CD14-positive monocyte (primary cell): Measurements from ENCODE around the gene GIMAP8. TPM values are rescaled to one million over a fixed set of nuclear protein-coding genes. Genes with fewer than 3 reads are reported as not detected.
"Not testable (repeated sequence)": the region's sequence is repeated elsewhere in the genome, so short reads cannot be mapped to it uniquely, and the experiment has no call there.

Experiments
- DNase-seq, 3 donors: peaks; one replicate each; pipeline ENCODE4 v3.0.0-alpha.2; 2011 to 2022
- H2AFZ ChIP-seq: 2 replicates; pipeline ENCODE4 v1.6.0; 2012; ENCODE audit warnings: mild to moderate bottlenecking, low read depth, low read length, inconsistent platforms; ENCODE audit not compliant: insufficient read depth, poor library complexity, severe bottlenecking
- H3K27ac ChIP-seq, 2 donors: 1 replicate in 1 of 2; 2 replicates in 1 of 2; pipeline ENCODE4 v1.5.1; 2012 to 2013; ENCODE audit warnings: low read length in 2 of 2, control low read depth in 1 of 2, inconsistent platforms in 1 of 2, low read depth in 1 of 2, mild to moderate bottlenecking in 1 of 2
- H3K27me3 ChIP-seq, 2 donors: one replicate each; pipeline versions ENCODE4 v1.6.0 to v1.6.1; 2011 to 2013; ENCODE audit warnings: low read length in 2 of 2; ENCODE audit not compliant: control insufficient read depth in 2 of 2, insufficient read depth in 2 of 2
- H3K36me3 ChIP-seq, 2 donors: replicated peaks in 1 of 2; 1 replicate in 1 of 2; 2 replicates in 1 of 2; pipeline versions ENCODE4 v1.5.1 to v1.6.1; 2012 to 2013; ENCODE audit warnings: low read length in 2 of 2, control low read depth in 1 of 2, inconsistent platforms in 1 of 2, mild to moderate bottlenecking in 1 of 2; ENCODE audit not compliant: insufficient read depth in 2 of 2, control insufficient read depth in 1 of 2
- H3K4me1 ChIP-seq, 2 donors: 1 replicate in 1 of 2; 2 replicates in 1 of 2; pipeline versions ENCODE4 v1.5.1 to v1.6.1; 2012 to 2013; ENCODE audit warnings: low read length in 2 of 2, control low read depth in 1 of 2, inconsistent platforms in 1 of 2, mild to moderate bottlenecking in 1 of 2, moderate library complexity in 1 of 2; ENCODE audit not compliant: insufficient read depth in 2 of 2, control insufficient read depth in 1 of 2
- H3K4me2 ChIP-seq: replicated peaks from 2 replicates; pipeline ENCODE3; 2012; ENCODE audit warnings: low read length, moderate library complexity, mild to moderate bottlenecking; ENCODE audit not compliant: poor library complexity, severe bottlenecking; ENCODE audit errors: extremely low read depth
- H3K4me3 ChIP-seq, 3 experiments: fragments of 200-600 bp in 1 of 3; sonication (generic) in 1 of 3; replicated peaks in 1 of 3; 1 replicate in 2 of 3; 2 replicates in 1 of 3; pipeline ENCODE4 v1.5.1; 2011 to 2013; ENCODE audit warnings: low read length in 3 of 3, mild to moderate bottlenecking in 3 of 3, control low read depth in 2 of 3, low read depth in 2 of 3, inconsistent platforms in 1 of 3, moderate library complexity in 1 of 3
- H3K79me2 ChIP-seq: 2 replicates; pipeline ENCODE4 v1.6.0; 2012; ENCODE audit warnings: mild to moderate bottlenecking, control low read depth, inconsistent platforms, low read length, moderate library complexity; ENCODE audit not compliant: insufficient read depth
- H3K9ac ChIP-seq: 2 replicates; pipeline ENCODE4 v1.6.0; 2017; ENCODE audit warnings: low read length, mild to moderate bottlenecking; ENCODE audit not compliant: insufficient read depth, poor library complexity, severe bottlenecking
- H3K9me3 ChIP-seq, 2 donors: replicated peaks in 1 of 2; 1 replicate in 1 of 2; 2 replicates in 1 of 2; pipeline versions ENCODE4 v1.5.1 to v1.6.1; 2012 to 2013; ENCODE audit warnings: low read length in 2 of 2, control low read depth in 1 of 2; ENCODE audit not compliant: control insufficient read depth in 1 of 2, insufficient read depth in 1 of 2
- H4K20me1 ChIP-seq: 2 replicates; pipeline ENCODE4 v1.6.0; 2012; ENCODE audit warnings: mild to moderate bottlenecking, low read length, control low read depth, moderate library complexity; ENCODE audit not compliant: insufficient read depth
- H3K27ac Mint-ChIP-seq, 7 donors: one replicate each; pipeline ENCODE4 v1.8.0; 2020; ENCODE audit warnings: mild to moderate bottlenecking in 7 of 7, mixed read lengths in 7 of 7, moderate library complexity in 6 of 7, inconsistent platforms in 2 of 7
- H3K27me3 Mint-ChIP-seq, 3 donors: one replicate each; pipeline ENCODE4 v1.8.0; 2021 to 2022; ENCODE audit warnings: low read depth in 3 of 3, mild to moderate bottlenecking in 3 of 3, mixed read lengths in 3 of 3, moderate library complexity in 3 of 3, inconsistent platforms in 1 of 3
- H3K36me3 Mint-ChIP-seq, 2 donors: one replicate each; pipeline ENCODE4 v1.8.0; 2020; ENCODE audit warnings: mixed read lengths in 2 of 2, inconsistent platforms in 1 of 2, mild to moderate bottlenecking in 1 of 2
- H3K4me1 Mint-ChIP-seq: one replicate; pipeline ENCODE4 v1.8.0; 2020; ENCODE audit warnings: mild to moderate bottlenecking, mixed read lengths
- H3K4me3 Mint-ChIP-seq, 2 donors: one replicate each; pipeline ENCODE4 v1.8.0; 2020; ENCODE audit warnings: mild to moderate bottlenecking in 2 of 2, mixed read lengths in 2 of 2, moderate library complexity in 1 of 2
- H3K9me3 Mint-ChIP-seq, 7 donors: one replicate each; pipeline ENCODE4 v1.8.0; 2020 to 2022; ENCODE audit warnings: mixed read lengths in 7 of 7, mild to moderate bottlenecking in 6 of 7, moderate library complexity in 6 of 7, inconsistent platforms in 2 of 7
- CTCF ChIP-seq: fragments of 200-600 bp; IDR thresholded peaks from one replicate; pipeline ENCODE4 v1.8.0; 2022; ENCODE audit warnings: antibody characterized with exemption, mild to moderate bottlenecking
- WGBS: methylation state at CpG from one replicate; pipeline ENCODE4 v1.1.5; 2013; ENCODE audit warnings: missing lambda C conversion rate; ENCODE audit not compliant: insufficient coverage; 5-methylcytosine and 5-hydroxymethylcytosine counted together
- intact Hi-C, 2 donors: fragments of 100-400 bp; cut with micrococcal nuclease; formaldehyde crosslinking; loops; one replicate each; pipeline versions ENCODE4 v1.15.0 to v1.15.1; 2023
- polyA plus RNA-seq, 3 donors: library from polyadenylated mRNA; depleted of rRNA in 1 of 3; unstranded in 2 of 3; stranded (reverse) in 1 of 3; fragments of 300-500 nt in 2 of 3; fragments of >200 nt in 1 of 3; fragmentation: Illumina TruSeq in 2 of 3; gene quantifications; 1 replicate in 2 of 3; 2 replicates in 1 of 3; pipeline ENCODE4 v1.2.3, GENCODE V29; 2012 to 2021

The GIMAP8 gene
- polyA plus RNA-seq, 3 donors: 12.0 to 26.8 (median 22.5) TPM

GRCh38 chr7:150453181-150453580, 2.8 kb downstream of the GIMAP8 start:
- H3K79me2 ChIP-seq: peaks cover 85% of the 10 kb centered on the region
- H3K4me2 ChIP-seq: peak overlapping the region; percentile 95
- H3K27ac Mint-ChIP-seq: peak overlapping the region in 5 of 7 donors; percentile 21 to 86 (median 41)
- H3K9me3 ChIP-seq: no peaks in the 10 kb centered on the region
- DNase-seq: no peak
- peak overlapping the region; percentile 15 to 74 for H3K27ac ChIP-seq
- no peaks in the 10 kb centered on the region for H3K27me3 ChIP-seq
- peak overlapping the region; percentile 47 for H3K9ac ChIP-seq
- TF ChIP-seq CTCF: no peak
- peaks cover 4 to 22% (median 13%) of the 10 kb centered on the region in 7 donors for H3K9me3 Mint-ChIP-seq
- peaks cover 10 to 52% of the 10 kb centered on the region in 2 donors for H3K36me3 ChIP-seq
- H2AFZ ChIP-seq: no peak overlapping the region
- H3K4me3 Mint-ChIP-seq: peak overlapping the region; percentile 78 to 90
- 94% methylated on average over 8 of the region's 8 CpGs for WGBS
- intact Hi-C loops: loop anchor here in 1 of 2 donors (5.0 kb wide), 2 partner anchors 64 to 299 kb away; no protein-coding TSS in a partner anchor
- peak overlapping the region; percentile 77 to 100 (median 92) for H3K4me3 ChIP-seq
- peaks cover 52 to 70% of the 10 kb centered on the region in 2 donors for H3K4me1 ChIP-seq
- peaks cover 90% of the 10 kb centered on the region for H3K4me1 Mint-ChIP-seq
- H3K27me3 Mint-ChIP-seq: no peaks in the 10 kb centered on the region
- peaks cover 68% of the 10 kb centered on the region for H4K20me1 ChIP-seq
- H3K36me3 Mint-ChIP-seq: peaks cover 54 to 57% of the 10 kb centered on the region in 2 donors

GRCh38 chr7:150453892-150454291, 3.5 kb downstream of the GIMAP8 start:
- peak overlapping the region; percentile 77 to 100 (median 92) for H3K4me3 ChIP-seq
- peaks cover 86% of the 10 kb centered on the region for H3K4me1 Mint-ChIP-seq
- no peak for DNase-seq

GRCh38 chr7:150457064-150457463, 6.6 kb downstream of the GIMAP8 start:
- H3K27me3 Mint-ChIP-seq, H3K9ac ChIP-seq, H3K4me2 ChIP-seq, H3K27me3 ChIP-seq, intact Hi-C loops, H2AFZ ChIP-seq, H3K4me3 Mint-ChIP-seq, H3K4me3 ChIP-seq, DNase-seq: not testable (repeated sequence)
- Mint-ChIP-seq H3K9me3 (peaks cover 20 to 45% (median 30%) of the 10 kb centered on the region in 7 donors), H3K27ac (peak overlapping the region in 3 of 7 donors; percentile 16 to 51 (median 23)), H3K36me3 (peaks cover 79 to 84% of the 10 kb centered on the region in 2 donors), H3K4me1 (peaks cover 69% of the 10 kb centered on the region)
- Histone ChIP-seq H3K79me2 (peaks cover 100% of the 10 kb centered on the region), H3K27ac (peak overlapping the region in 1 of 2 donors; percentile 64), H3K36me3 (peaks cover 31 to 88% of the 10 kb centered on the region in 2 donors), H3K9me3 (peaks cover 13 to 32% of the 10 kb centered on the region in 2 donors), H3K4me1 (peaks cover 31 to 45% of the 10 kb centered on the region in 2 donors), H4K20me1 (peaks cover 95% of the 10 kb centered on the region)
- WGBS: 97% methylated on average over 4 of the region's 5 CpGs

More at GRCh38 chr7:150453892-150454291, 3.5 kb downstream of the GIMAP8 start:
- peaks cover 57 to 61% of the 10 kb centered on the region in 2 donors for H3K36me3 Mint-ChIP-seq
- H3K27me3 ChIP-seq: no peaks in the 10 kb centered on the region
- H3K27ac ChIP-seq: peak overlapping the region in 1 of 2 donors; percentile 74
- H4K20me1 ChIP-seq: peaks cover 74% of the 10 kb centered on the region
- 100% methylated on average over 5 of the region's 5 CpGs for WGBS
- H3K4me1 ChIP-seq: peaks cover 45 to 63% of the 10 kb centered on the region in 2 donors
- H3K9ac ChIP-seq: peak overlapping the region; percentile 47
- H3K79me2 ChIP-seq: peaks cover 93% of the 10 kb centered on the region
- peaks cover 4 to 22% (median 15%) of the 10 kb centered on the region in 7 donors for H3K9me3 Mint-ChIP-seq
- H2AFZ ChIP-seq: no peak overlapping the region
- H3K27me3 Mint-ChIP-seq: no peaks in the 10 kb centered on the region
- peak overlapping the region; percentile 78 to 90 for H3K4me3 Mint-ChIP-seq
- intact Hi-C loops: loop anchor here in 1 of 2 donors (5.0 kb wide), 2 partner anchors 63 to 298 kb away; no protein-coding TSS in a partner anchor
- peaks cover 0 to 1% of the 10 kb centered on the region in 2 donors for H3K9me3 ChIP-seq
- no peak for TF ChIP-seq CTCF
- H3K27ac Mint-ChIP-seq: peak overlapping the region; percentile 22 to 73 (median 42)
- H3K36me3 ChIP-seq: peaks cover 13 to 57% of the 10 kb centered on the region in 2 donors
- peak overlapping the region; percentile 95 for H3K4me2 ChIP-seq
